Choroid plexus epithelial cell (primary cell): ENCODE data around the gene RIMS3.
A peak's percentile ranks its signal among the peaks of the same experiment; 100 is the strongest.

Source experiments
- DNase-seq: peaks from one replicate; pipeline ENCODE4 v3.0.0-alpha.2; 2010; ENCODE audit warnings: low read depth
- H3K4me3 ChIP-seq: 2 replicates; pipeline ENCODE4 v1.5.1; 2011; ENCODE audit warnings: low read depth, mild to moderate bottlenecking, control low read depth, low read length, moderate library complexity
- CTCF ChIP-seq: conservative IDR thresholded peaks from 2 replicates; pipeline ENCODE4 v1.5.1; 2011; ENCODE audit warnings: low read depth, mild to moderate bottlenecking, control low read depth, inconsistent platforms, low read length, moderate library complexity

Gene RIMS3

GRCh38 chr1:40648928-40649591 is 16.4 kb downstream of the RIMS3 start:
- DNase-seq: no peak
- H3K4me3 ChIP-seq: no peak overlapping the region
- TF ChIP-seq CTCF: no peak

- no peak for TF ChIP-seq CTCF
- DNase-seq: no peak
- no peak overlapping the region for H3K4me3 ChIP-seq
These were observed 17.3 kb downstream of the RIMS3 start for GRCh38 chr1:40648200-40648599.

GRCh38 chr1:40646315-40646714 is 19.2 kb downstream of the RIMS3 start:
- no peak for TF ChIP-seq CTCF
- no peak overlapping the region for H3K4me3 ChIP-seq
- DNase-seq: peak; percentile 74

- DNase-seq: no peak
- H3K4me3 ChIP-seq: no peak overlapping the region
- TF ChIP-seq CTCF: no peak
These were observed 20.3 kb downstream of the RIMS3 start for GRCh38 chr1:40645118-40645680.

- DNase-seq: no peak
- no peak overlapping the region for H3K4me3 ChIP-seq
- no peak for TF ChIP-seq CTCF
These were observed 23.8 kb downstream of the RIMS3 start for GRCh38 chr1:40641601-40642242.

GRCh38 chr1:40640314-40641076 is 25.0 kb downstream of the RIMS3 start:
- no peak for TF ChIP-seq CTCF
- no peak overlapping the region for H3K4me3 ChIP-seq
- DNase-seq: no peak
